DND-41 (cell line): ENCODE results near the gene GUCY2F.

Experiments used
- ATAC-seq: fragments of 200-7000 bp; cut with Tn5 transposase; 3 replicates; pipeline ENCODE4 v1.9.1; 2021; ENCODE audit warnings: low read depth; ENCODE audit not compliant: insufficient read depth
- DNase-seq: peaks from one replicate; pipeline ENCODE4 v3.0.0-alpha.2; 2020
- H2AFZ ChIP-seq: 2 replicates; pipeline ENCODE4 v1.6.0; 2012; ENCODE audit warnings: low read depth, low read length
- H3K27ac ChIP-seq: 2 replicates; pipeline ENCODE4 v1.5.1; 2012; ENCODE audit warnings: low read length, inconsistent platforms
- H3K27me3 ChIP-seq: fragments of 200-600 bp; sonication (generic); 2 replicates; pipeline ENCODE4 v1.6.0; 2012; ENCODE audit warnings: low read length, mild to moderate bottlenecking, inconsistent platforms; ENCODE audit not compliant: insufficient read depth, poor library complexity
- H3K36me3 ChIP-seq: 2 replicates; pipeline ENCODE4 v1.5.1; 2012; ENCODE audit warnings: low read length, inconsistent platforms; ENCODE audit not compliant: insufficient read depth
- H3K4me1 ChIP-seq: 2 replicates; pipeline ENCODE4 v1.5.1; 2012; ENCODE audit warnings: mild to moderate bottlenecking, low read length; ENCODE audit not compliant: insufficient read depth
- H3K4me2 ChIP-seq: 2 replicates; pipeline ENCODE4 v1.6.0; 2012; ENCODE audit warnings: mild to moderate bottlenecking, moderate library complexity, low read length, inconsistent platforms; ENCODE audit not compliant: insufficient read depth
- H3K4me3 ChIP-seq, 2 experiments: fragments of 200-600 bp in 1 of 2; shearing (Covaris generic) in 1 of 2; 2 replicates each; pipeline ENCODE4 v1.5.1; 2012 to 2016; ENCODE audit warnings: inconsistent platforms in 2 of 2, low read length in 2 of 2, mild to moderate bottlenecking in 2 of 2, low read depth in 1 of 2, moderate library complexity in 1 of 2
- H3K79me2 ChIP-seq: 2 replicates; pipeline ENCODE4 v1.6.0; 2012; ENCODE audit warnings: low read length, inconsistent platforms; ENCODE audit not compliant: insufficient read depth
- H3K9ac ChIP-seq: 2 replicates; pipeline ENCODE4 v1.6.0; 2012; ENCODE audit warnings: low read depth, mild to moderate bottlenecking, inconsistent platforms, low read length, moderate library complexity
- H3K9me3 ChIP-seq: 2 replicates; pipeline ENCODE4 v1.5.1; 2012; ENCODE audit warnings: low read length, moderate library complexity, mild to moderate bottlenecking, inconsistent platforms; ENCODE audit not compliant: insufficient read depth, severe bottlenecking
- H4K20me1 ChIP-seq: 2 replicates; pipeline ENCODE4 v1.6.0; 2012; ENCODE audit warnings: low read length; ENCODE audit not compliant: insufficient read depth
- EZH2 ChIP-seq: IDR thresholded peaks from 3 replicates; pipeline ENCODE4 v1.6.1; 2012; ENCODE audit warnings: borderline replicate concordance, low read depth, mild to moderate bottlenecking, moderate library complexity, low read length, inconsistent platforms; ENCODE audit not compliant: severe bottlenecking
- TF ChIP-seq, protein P1 (sequence below): IDR thresholded peaks from 2 replicates; pipeline ENCODE4 v1.5.1; 2012; ENCODE audit warnings: borderline replicate concordance, low read length, moderate library complexity, mild to moderate bottlenecking; ENCODE audit not compliant: poor library complexity, severe bottlenecking; ENCODE audit errors: extremely low read depth

GUCY2F gene

GRCh38 chrX:109472939-109473735 lies 8.7 kb downstream of the GUCY2F start:
- Histone ChIP-seq H3K36me3 (no peaks in the 10 kb centered on the region), H3K4me1 (0 out of 2 replicates have a peak, but pooled peaks cover 3% of the 10 kb centered on the region), H3K79me2 (no peaks in the 10 kb centered on the region), H3K27me3 (no peaks in the 10 kb centered on the region), H3K4me2 (no peak overlapping the region), H3K4me3 (no peak overlapping the region), H3K9me3 (no peaks in the 10 kb centered on the region), H4K20me1 (no peaks in the 10 kb centered on the region), H3K27ac (no peak overlapping the region), H3K9ac (no peak overlapping the region), H2AFZ (no peak overlapping the region)
- TF ChIP-seq EZH2, result no peak
- TF ChIP-seq, protein P1, sequence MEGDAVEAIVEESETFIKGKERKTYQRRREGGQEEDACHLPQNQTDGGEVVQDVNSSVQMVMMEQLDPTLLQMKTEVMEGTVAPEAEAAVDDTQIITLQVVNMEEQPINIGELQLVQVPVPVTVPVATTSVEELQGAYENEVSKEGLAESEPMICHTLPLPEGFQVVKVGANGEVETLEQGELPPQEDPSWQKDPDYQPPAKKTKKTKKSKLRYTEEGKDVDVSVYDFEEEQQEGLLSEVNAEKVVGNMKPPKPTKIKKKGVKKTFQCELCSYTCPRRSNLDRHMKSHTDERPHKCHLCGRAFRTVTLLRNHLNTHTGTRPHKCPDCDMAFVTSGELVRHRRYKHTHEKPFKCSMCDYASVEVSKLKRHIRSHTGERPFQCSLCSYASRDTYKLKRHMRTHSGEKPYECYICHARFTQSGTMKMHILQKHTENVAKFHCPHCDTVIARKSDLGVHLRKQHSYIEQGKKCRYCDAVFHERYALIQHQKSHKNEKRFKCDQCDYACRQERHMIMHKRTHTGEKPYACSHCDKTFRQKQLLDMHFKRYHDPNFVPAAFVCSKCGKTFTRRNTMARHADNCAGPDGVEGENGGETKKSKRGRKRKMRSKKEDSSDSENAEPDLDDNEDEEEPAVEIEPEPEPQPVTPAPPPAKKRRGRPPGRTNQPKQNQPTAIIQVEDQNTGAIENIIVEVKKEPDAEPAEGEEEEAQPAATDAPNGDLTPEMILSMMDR, result no peak
- ATAC-seq (peak; percentile 82), DNase-seq (peak; percentile 42)

DNA sequence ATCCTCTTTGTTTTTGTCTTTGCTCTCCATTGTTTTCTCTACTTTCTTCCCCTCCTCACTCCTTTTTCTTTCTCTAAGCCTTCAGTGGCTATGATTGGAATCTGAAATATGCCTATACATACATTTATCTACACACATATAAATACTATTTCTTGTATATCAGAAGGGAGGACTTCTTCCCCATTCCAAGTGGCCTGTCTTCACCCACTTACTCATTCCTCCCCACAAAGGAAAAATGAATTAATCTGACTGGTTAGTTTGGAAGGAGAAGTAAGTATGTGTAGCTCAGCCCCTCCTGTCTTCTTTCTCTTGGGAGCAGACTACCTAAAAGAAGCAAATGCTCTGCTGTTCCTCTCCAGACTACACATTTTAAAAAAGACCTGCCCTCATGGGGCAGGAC lies 17.7 kb downstream of the GUCY2F start:
- H2AFZ ChIP-seq, result no peak overlapping the region
- no peaks in the 10 kb centered on the region for H3K27me3 ChIP-seq
- H3K4me3 ChIP-seq, result no peak overlapping the region
- H3K79me2 ChIP-seq, result no peaks in the 10 kb centered on the region
- H3K4me2 ChIP-seq, result no peak overlapping the region
- no peak for TF ChIP-seq EZH2
- TF ChIP-seq, protein P1, result no peak
- H3K36me3 ChIP-seq, result no peaks in the 10 kb centered on the region
- H3K4me1 ChIP-seq, result no peaks in the 10 kb centered on the region
- DNase-seq, result no peak
- H4K20me1 ChIP-seq, result no peaks in the 10 kb centered on the region
- H3K27ac ChIP-seq, result no peak overlapping the region
- H3K9me3 ChIP-seq, result no peaks in the 10 kb centered on the region
- no peak overlapping the region for H3K9ac ChIP-seq
- ATAC-seq, result no peak

- Histone ChIP-seq H3K9me3 (no peaks in the 10 kb centered on the region), H4K20me1 (no peaks in the 10 kb centered on the region), H3K27me3 (no peaks in the 10 kb centered on the region), H3K36me3 (no peaks in the 10 kb centered on the region), H3K4me2 (no peak overlapping the region), H3K4me3 (no peak overlapping the region), H3K4me1 (no peaks in the 10 kb centered on the region), H3K79me2 (no peaks in the 10 kb centered on the region), H3K9ac (no peak overlapping the region), H2AFZ (no peak overlapping the region), H3K27ac (no peak overlapping the region)
- TF ChIP-seq, protein P1, result no peak
- no peak for TF ChIP-seq EZH2
- DNase-seq (no peak), ATAC-seq (no peak)
These were observed 18.1 kb downstream of the GUCY2F start for GRCh38 chrX:109463784-109464183.
